Mucosa of stomach (tissue), 1 donor: Measurements from ENCODE around the gene IMMP2L.

Source experiments
- H3K27me3 ChIP-seq: one replicate; pipeline ENCODE4 v1.7.0; 2013; ENCODE audit warnings: mild to moderate bottlenecking, low read length; ENCODE audit not compliant: control insufficient read depth, insufficient read depth
- H3K36me3 ChIP-seq: one replicate; pipeline ENCODE4 v1.7.0; 2013; ENCODE audit warnings: low read length; ENCODE audit not compliant: control insufficient read depth, insufficient read depth
- H3K4me1 ChIP-seq: one replicate; pipeline ENCODE4 v1.7.0; 2013; ENCODE audit warnings: mild to moderate bottlenecking, low read length; ENCODE audit not compliant: control insufficient read depth, insufficient read depth
- H3K4me3 ChIP-seq: one replicate; pipeline ENCODE4 v1.7.0; 2013; ENCODE audit warnings: low read length
- H3K9ac ChIP-seq: one replicate; pipeline ENCODE4 v1.7.0; 2013; ENCODE audit warnings: mild to moderate bottlenecking, low read length, moderate library complexity
- H3K9me3 ChIP-seq: one replicate; pipeline ENCODE4 v1.7.0; 2013; ENCODE audit warnings: mild to moderate bottlenecking, low read length, moderate library complexity; ENCODE audit not compliant: control insufficient read depth
- donor health status: Pancreatic carcinoma.

Gene IMMP2L

DNA sequence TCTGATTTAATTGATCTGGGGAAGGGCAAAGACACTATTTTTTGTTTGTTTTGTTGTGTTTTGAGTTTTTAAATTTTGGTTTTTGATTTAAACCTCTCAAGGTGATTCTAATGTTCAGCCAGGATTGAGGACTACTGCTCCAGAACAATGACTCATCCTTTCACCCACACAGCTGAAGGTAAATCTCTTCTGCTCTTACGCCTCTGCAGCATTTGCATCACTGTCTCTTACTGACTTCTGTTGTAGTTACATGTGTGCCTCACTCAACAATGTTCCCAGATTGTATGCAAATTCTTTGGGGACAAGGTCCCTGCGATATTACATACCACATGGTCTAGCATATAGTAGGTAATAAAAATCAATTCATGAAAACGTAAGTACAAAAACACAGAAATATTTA lies 938.9 kb downstream of the IMMP2L start:
- H3K9ac ChIP-seq = no peak overlapping the region
- no peaks in the 10 kb centered on the region for H3K9me3 ChIP-seq
- H3K27me3 ChIP-seq = no peaks in the 10 kb centered on the region
- H3K36me3 ChIP-seq = no peaks in the 10 kb centered on the region
- H3K4me3 ChIP-seq = no peak overlapping the region
- no peaks in the 10 kb centered on the region for H3K4me1 ChIP-seq

DNA sequence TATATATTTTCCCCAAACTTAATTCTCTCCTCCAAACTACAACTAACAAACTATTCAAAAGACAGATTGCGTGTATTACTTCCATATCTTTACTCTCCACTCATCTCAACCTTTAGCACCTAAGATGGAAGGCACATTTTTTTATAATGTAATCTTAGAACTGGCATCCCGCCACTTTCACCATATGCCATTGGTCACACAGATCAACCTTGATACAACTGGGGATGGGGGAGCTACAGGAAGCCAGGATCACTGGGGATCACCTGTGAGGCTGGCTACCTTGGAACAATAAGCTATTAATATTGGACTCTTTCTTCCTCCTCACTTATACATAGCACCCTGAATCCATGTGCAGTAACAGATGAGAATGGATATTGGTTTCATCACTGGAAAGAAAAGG lies 941.0 kb downstream of the IMMP2L start:
- H3K36me3 ChIP-seq = no peaks in the 10 kb centered on the region
- no peak overlapping the region for H3K4me3 ChIP-seq
- no peaks in the 10 kb centered on the region for H3K4me1 ChIP-seq
- H3K27me3 ChIP-seq = no peaks in the 10 kb centered on the region
- H3K9me3 ChIP-seq = no peaks in the 10 kb centered on the region
- no peak overlapping the region for H3K9ac ChIP-seq

DNA sequence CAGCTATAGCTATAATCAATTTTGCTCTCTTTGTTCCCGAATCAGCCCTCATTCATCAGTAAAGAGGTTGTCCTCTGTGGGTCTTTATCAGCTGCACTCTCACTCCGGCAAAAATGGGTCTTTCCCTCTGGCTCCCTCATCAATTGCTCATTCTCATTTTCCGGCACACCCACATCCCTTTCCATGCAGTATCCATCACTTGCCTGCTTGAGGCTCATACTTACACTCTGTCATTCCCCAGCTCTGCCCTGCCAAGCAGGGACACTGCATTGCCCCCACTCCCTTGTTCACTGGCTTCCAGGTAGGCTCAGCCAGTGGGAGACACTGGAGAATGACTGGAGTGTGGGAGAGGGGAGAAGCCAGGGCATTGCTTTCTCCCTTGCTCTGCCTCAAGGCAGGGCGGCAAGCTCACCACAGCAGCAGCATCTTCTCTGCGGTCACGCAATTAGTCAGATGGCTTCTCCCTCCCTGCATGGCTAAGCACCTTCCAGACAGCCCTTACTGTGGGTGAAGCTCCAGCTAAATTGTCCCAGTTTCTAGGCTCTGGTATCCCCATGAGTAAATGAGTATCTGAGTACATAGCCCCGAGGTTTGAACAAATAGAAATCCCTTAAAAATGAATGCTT lies 942.1 kb downstream of the IMMP2L start:
- Histone ChIP-seq H3K9me3 (no peaks in the 10 kb centered on the region), H3K4me3 (no peak overlapping the region), H3K4me1 (no peaks in the 10 kb centered on the region), H3K9ac (no peak overlapping the region), H3K36me3 (no peaks in the 10 kb centered on the region), H3K27me3 (no peaks in the 10 kb centered on the region)
